PC-3 (cell line): ENCODE results near the gene AIMP1. TPM values are rescaled to one million over a fixed set of nuclear protein-coding genes. Genes with fewer than 3 reads are reported as not detected.

Experiments used
- ATAC-seq: fragments of 200-7000 bp; cut with Tn5 transposase; 2 replicates; pipeline ENCODE4 v1.9.1; 2020; ENCODE audit warnings: mild to moderate bottlenecking, moderate library complexity
- BruUV-seq: library from RNA; stranded (reverse); fragments of 400-500 nt; replicated peaks from 2 replicates; lab custom pipeline; 2021; lab: Mats Ljungman, UMichigan
- CTCF ChIA-PET: fragments of 300-600 bp; sonication (Branson Sonifier 250); formaldehyde crosslinking; loops from one replicate; lab custom pipeline; 2022; ENCODE audit warnings: antibody characterized with exemption; lab: Charles Lee
- POLR2A ChIA-PET: fragments of 300-600 bp; sonication (Branson Sonifier 250); formaldehyde crosslinking; loops from one replicate; lab custom pipeline; 2022; ENCODE audit warnings: antibody characterized with exemption; ENCODE audit not compliant: unreplicated experiment; lab: Charles Lee
- DNase-seq: peaks from one replicate; pipeline ENCODE4 v3.0.0-alpha.2; 2015
- H2AFZ ChIP-seq: fragments of 300-600 bp; sonication (generic); 2 replicates; pipeline ENCODE4 v1.6.0; 2016; ENCODE audit warnings: antibody characterized with exemption, low read length
- H3F3A ChIP-seq: fragments of 300-600 bp; sonication (generic); one replicate; pipeline ENCODE4 v1.6.0; 2017; ENCODE audit warnings: antibody characterized with exemption, low read length, control low read depth, mild to moderate bottlenecking; ENCODE audit not compliant: unreplicated experiment
- H3K27ac ChIP-seq: fragments of 300-600 bp; sonication (generic); 2 replicates; pipeline ENCODE4 v1.5.1; 2016; ENCODE audit warnings: mild to moderate bottlenecking, low read length
- H3K27me3 ChIP-seq: fragments of 300-600 bp; sonication (generic); 2 replicates; pipeline ENCODE4 v1.6.1; 2016; ENCODE audit warnings: low read length, mixed read lengths
- H3K36me3 ChIP-seq: fragments of 300-600 bp; sonication (generic); 2 replicates; pipeline ENCODE4 v1.6.1; 2016; ENCODE audit warnings: low read depth, mixed run types, low read length, mixed read lengths
- H3K4me1 ChIP-seq: fragments of 300-600 bp; sonication (generic); 2 replicates; pipeline ENCODE4 v1.5.1; 2016; ENCODE audit warnings: low read length; ENCODE audit not compliant: insufficient read depth
- H3K4me2 ChIP-seq: fragments of 300-600 bp; sonication (generic); 2 replicates; pipeline ENCODE4 v1.6.0; 2016; ENCODE audit warnings: low read length
- H3K4me3 ChIP-seq: fragments of 300-600 bp; sonication (generic); 2 replicates; pipeline ENCODE4 v1.5.1; 2016; ENCODE audit warnings: mild to moderate bottlenecking, low read length, mixed read lengths
- H3K79me2 ChIP-seq: fragments of 300-600 bp; sonication (generic); 2 replicates; pipeline ENCODE4 v1.6.1; 2017; ENCODE audit warnings: low read length, mixed read lengths
- H3K9ac ChIP-seq: fragments of 300-600 bp; sonication (generic); 2 replicates; pipeline ENCODE4 v1.6.0; 2016; ENCODE audit warnings: mild to moderate bottlenecking, low read length
- H3K9me2 ChIP-seq: fragments of 300-600 bp; sonication (generic); replicated peaks from 2 replicates; pipeline ENCODE4 v1.6.1; 2016; ENCODE audit warnings: mixed run types, low read length, mixed read lengths
- H3K9me3 ChIP-seq: fragments of 300-600 bp; sonication (generic); 2 replicates; pipeline ENCODE4 v1.6.1; 2016; ENCODE audit warnings: low read length, mixed read lengths
- H4K20me1 ChIP-seq: fragments of 300-600 bp; sonication (generic); 2 replicates; pipeline ENCODE4 v1.6.1; 2016; ENCODE audit warnings: low read length, mixed read lengths
- EZH2 ChIP-seq: fragments of 300-600 bp; sonication (generic); IDR thresholded peaks from one replicate; pipeline ENCODE4 v1.6.1; 2017; ENCODE audit warnings: antibody characterized with exemption, mild to moderate bottlenecking, low read length; ENCODE audit not compliant: unreplicated experiment
- EZH2phosphoT487 ChIP-seq: fragments of 300-600 bp; sonication (generic); IDR thresholded peaks from 2 replicates; pipeline ENCODE4 v1.6.1; 2018; ENCODE audit warnings: mild to moderate bottlenecking, antibody characterized with exemption, low read length, borderline replicate concordance
- intact Hi-C: fragments of 100-400 bp; cut with micrococcal nuclease; formaldehyde crosslinking; loops from 2 replicates; pipeline ENCODE4 v1.9.0; 2023
- total RNA-seq: library from RNA; depleted of rRNA; stranded (reverse); fragments of >200 nt; gene quantifications from 2 replicates; pipeline ENCODE4 v1.2.3, GENCODE V29; 2014
- TF ChIP-seq, protein P1 (sequence below): fragments of 300-600 bp; sonication (generic); conservative IDR thresholded peaks from 2 replicates; pipeline ENCODE4 v1.5.1; 2017; ENCODE audit warnings: antibody characterized with exemption, low read depth, mild to moderate bottlenecking, low read length

Gene AIMP1
- total RNA-seq, 1 experiment from 2014 or later, result 15.9 TPM

DNA sequence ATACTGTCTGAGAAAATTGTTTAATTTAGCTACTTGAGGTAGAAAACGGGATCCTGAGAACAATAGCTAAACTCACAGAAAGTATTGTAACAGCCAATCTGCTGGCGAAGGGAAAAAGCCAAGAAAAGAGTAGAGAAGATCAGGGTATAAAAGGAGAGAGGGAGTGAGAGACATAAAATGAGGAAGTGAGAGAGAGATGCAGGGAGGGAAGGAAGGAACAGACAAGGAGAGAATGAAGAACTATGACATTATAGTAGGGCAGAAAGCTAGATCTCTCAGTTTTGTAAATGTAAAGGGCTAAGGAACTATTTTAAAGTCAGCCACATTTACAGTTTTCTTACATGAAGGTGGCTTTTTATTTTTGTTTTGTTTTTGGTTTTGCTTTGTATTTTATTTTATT lies 53.9 kb downstream of the AIMP1 start:
- Histone ChIP-seq H3K4me3 (no peak overlapping the region), H3K27ac (no peak overlapping the region), H3F3A (no peaks in the 10 kb centered on the region), H3K27me3 (no peaks in the 10 kb centered on the region), H3K4me1 (peaks cover 5% of the 10 kb centered on the region), H3K36me3 (no peaks in the 10 kb centered on the region), H3K9me3 (no peaks in the 10 kb centered on the region), H3K9ac (no peak overlapping the region), H3K9me2 (no peaks in the 10 kb centered on the region), H3K4me2 (no peak overlapping the region), H2AFZ (0 out of 2 replicates have a peak overlapping the region, but pooled peaks have one; percentile 58), H4K20me1 (no peaks in the 10 kb centered on the region), H3K79me2 (no peaks in the 10 kb centered on the region)
- DNase-seq (no peak), ATAC-seq (no peak)
- ChIA-PET CTCF (no interaction called here), POLR2A (no interaction called here)
- intact Hi-C loops, result loop anchor here (2.0 to 5.0 kb wide), 2 partner anchors 42 to 529 kb away; no protein-coding TSS in a partner anchor
- TF ChIP-seq EZH2 (no peak), EZH2phosphoT487 (no peak)
- TF ChIP-seq, protein P1, sequence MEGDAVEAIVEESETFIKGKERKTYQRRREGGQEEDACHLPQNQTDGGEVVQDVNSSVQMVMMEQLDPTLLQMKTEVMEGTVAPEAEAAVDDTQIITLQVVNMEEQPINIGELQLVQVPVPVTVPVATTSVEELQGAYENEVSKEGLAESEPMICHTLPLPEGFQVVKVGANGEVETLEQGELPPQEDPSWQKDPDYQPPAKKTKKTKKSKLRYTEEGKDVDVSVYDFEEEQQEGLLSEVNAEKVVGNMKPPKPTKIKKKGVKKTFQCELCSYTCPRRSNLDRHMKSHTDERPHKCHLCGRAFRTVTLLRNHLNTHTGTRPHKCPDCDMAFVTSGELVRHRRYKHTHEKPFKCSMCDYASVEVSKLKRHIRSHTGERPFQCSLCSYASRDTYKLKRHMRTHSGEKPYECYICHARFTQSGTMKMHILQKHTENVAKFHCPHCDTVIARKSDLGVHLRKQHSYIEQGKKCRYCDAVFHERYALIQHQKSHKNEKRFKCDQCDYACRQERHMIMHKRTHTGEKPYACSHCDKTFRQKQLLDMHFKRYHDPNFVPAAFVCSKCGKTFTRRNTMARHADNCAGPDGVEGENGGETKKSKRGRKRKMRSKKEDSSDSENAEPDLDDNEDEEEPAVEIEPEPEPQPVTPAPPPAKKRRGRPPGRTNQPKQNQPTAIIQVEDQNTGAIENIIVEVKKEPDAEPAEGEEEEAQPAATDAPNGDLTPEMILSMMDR, result no peak
- no TSS peak for BruUV-seq

DNA sequence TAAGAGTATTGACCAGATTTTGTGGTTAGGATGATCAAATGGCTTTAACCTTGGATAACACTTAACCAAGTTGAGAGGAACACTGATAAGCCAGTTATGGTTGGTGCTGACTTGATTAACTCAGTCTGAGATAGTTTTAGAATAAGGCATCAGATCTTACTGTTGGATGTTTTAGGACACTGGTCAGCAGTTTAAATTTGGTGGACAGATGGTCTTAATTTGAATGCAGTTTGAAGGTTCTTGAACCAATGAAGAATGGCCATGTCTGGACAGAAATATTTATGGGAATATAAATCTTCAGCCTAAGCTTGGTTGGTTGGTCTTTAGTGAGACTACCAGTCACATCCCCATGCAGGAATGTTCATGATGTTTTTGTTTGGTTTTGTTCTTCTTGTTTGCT lies 54.8 kb downstream of the AIMP1 start:
- DNase-seq (no peak), ATAC-seq (no peak)
- Histone ChIP-seq H3K9me2 (no peaks in the 10 kb centered on the region), H3K4me3 (no peak overlapping the region), H2AFZ (no peak overlapping the region), H3F3A (no peaks in the 10 kb centered on the region), H3K9ac (no peak overlapping the region), H3K79me2 (no peaks in the 10 kb centered on the region), H3K4me2 (no peak overlapping the region), H3K36me3 (no peaks in the 10 kb centered on the region), H3K9me3 (no peaks in the 10 kb centered on the region), H3K27me3 (no peaks in the 10 kb centered on the region), H3K27ac (no peak overlapping the region), H4K20me1 (no peaks in the 10 kb centered on the region), H3K4me1 (no peaks in the 10 kb centered on the region; the same call in 1 of the 2 replicates)
- intact Hi-C loops, result loop anchor here (2.0 to 5.0 kb wide), 2 partner anchors 41 to 528 kb away; no protein-coding TSS in a partner anchor
- BruUV-seq, result no TSS peak
- CTCF ChIA-PET, result no interaction called here
- POLR2A ChIA-PET, result no interaction called here
- TF ChIP-seq, protein P1, result no peak
- TF ChIP-seq EZH2phosphoT487 (no peak), EZH2 (no peak)

DNA sequence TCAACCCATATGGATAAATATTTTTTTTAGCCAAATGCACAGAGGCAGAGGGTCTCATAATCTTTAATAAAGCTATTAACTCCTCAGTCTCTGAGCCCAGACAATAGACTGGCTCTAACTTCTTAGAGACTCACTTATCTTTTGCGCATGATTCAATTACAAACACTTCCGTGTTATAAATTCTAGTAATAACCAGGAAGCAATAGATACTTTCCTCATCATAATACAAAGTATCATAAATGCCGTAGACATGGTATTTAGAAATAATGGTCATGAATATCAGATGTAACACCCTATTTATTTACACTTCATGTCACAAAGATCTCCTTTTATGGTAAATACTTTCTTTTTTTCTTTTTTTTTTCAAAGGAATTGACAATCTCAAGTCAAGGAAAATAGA lies 56.7 kb downstream of the AIMP1 start:
- no peaks in the 10 kb centered on the region for H3K9me3 ChIP-seq
- H3K9ac ChIP-seq, result no peak overlapping the region
- ChIA-PET CTCF (no interaction called here), POLR2A (no interaction called here)
- H3K4me1 ChIP-seq, result no peaks in the 10 kb centered on the region; the same call in 1 of the 2 replicates
- TF ChIP-seq EZH2phosphoT487 (no peak), EZH2 (no peak)
- TF ChIP-seq, protein P1, result no peak
- BruUV-seq, result no TSS peak
- no peaks in the 10 kb centered on the region for H3K27me3 ChIP-seq
- H3K9me2 ChIP-seq, result no peaks in the 10 kb centered on the region
- DNase-seq, result no peak
- H3K4me2 ChIP-seq, result no peak overlapping the region
- intact Hi-C loops, result loop anchor here (5.0 kb wide), 1 partner anchor 39 kb away; no protein-coding TSS in a partner anchor
- no peak overlapping the region for H3K27ac ChIP-seq
- H3K36me3 ChIP-seq, result no peaks in the 10 kb centered on the region
- ATAC-seq, result no peak
- H2AFZ ChIP-seq, result no peak overlapping the region
- no peaks in the 10 kb centered on the region for H4K20me1 ChIP-seq
- no peak overlapping the region for H3K4me3 ChIP-seq
- H3K79me2 ChIP-seq, result no peaks in the 10 kb centered on the region
- H3F3A ChIP-seq, result no peaks in the 10 kb centered on the region
